ENCODE measurements around the gene RPS4Y1.

RPS4Y1 gene

GRCh38 chrY:2846791-2847190, 5.4 kb downstream of the RPS4Y1 start:
- no peak overlapping the region for H3K9ac ChIP-seq (ENCODE audit: low read depth in 1 of 2, low read length in 2 of 2)
- H3K36me3 ChIP-seq (ENCODE audit: control insufficient read depth in 1 of 2, insufficient read depth in 2 of 2, low read length in 2 of 2): peaks cover 46 to 78% of the 10 kb centered on the region in 2 donors
- no peak overlapping the region for H3K27ac ChIP-seq (ENCODE audit: low read depth, low read length)
- no peaks in the 10 kb centered on the region for H3K9me3 ChIP-seq (ENCODE audit: control insufficient read depth in 1 of 2, low read length in 2 of 2)
- H3K4me3 ChIP-seq (ENCODE audit: low read depth in 1 of 2, low read length in 2 of 2): no peak overlapping the region
- H3K27me3 ChIP-seq (ENCODE audit: control insufficient read depth in 1 of 2, insufficient read depth in 2 of 2, low read length in 2 of 2): no peaks in the 10 kb centered on the region
- peaks cover 4 to 5% of the 10 kb centered on the region in 2 donors for H3K4me1 ChIP-seq (ENCODE audit: control insufficient read depth in 1 of 2, insufficient read depth in 2 of 2, low read length in 2 of 2)

- H3K9ac ChIP-seq (ENCODE audit: low read depth in 1 of 2, low read length in 2 of 2): no peak overlapping the region
- peaks cover 46 to 80% of the 10 kb centered on the region in 2 donors for H3K36me3 ChIP-seq (ENCODE audit: control insufficient read depth in 1 of 2, insufficient read depth in 2 of 2, low read length in 2 of 2)
These were observed 7.0 kb downstream of the RPS4Y1 start for GRCh38 chrY:2848384-2848783.

GRCh38 chrY:2849368-2849767, 8.0 kb downstream of the RPS4Y1 start:
- H3K36me3 ChIP-seq (ENCODE audit: control insufficient read depth in 1 of 2, insufficient read depth in 2 of 2, low read length in 2 of 2): peaks cover 39 to 77% of the 10 kb centered on the region in 2 donors
- H3K9ac ChIP-seq (ENCODE audit: low read depth in 1 of 2, low read length in 2 of 2): no peak overlapping the region
- H3K27ac ChIP-seq (ENCODE audit: low read depth, low read length): no peak overlapping the region
- no peaks in the 10 kb centered on the region for H3K4me1 ChIP-seq (ENCODE audit: control insufficient read depth in 1 of 2, insufficient read depth in 2 of 2, low read length in 2 of 2)
- no peaks in the 10 kb centered on the region for H3K9me3 ChIP-seq (ENCODE audit: control insufficient read depth in 1 of 2, low read length in 2 of 2)
- no peak overlapping the region for H3K4me3 ChIP-seq (ENCODE audit: low read depth in 1 of 2, low read length in 2 of 2)
- H3K27me3 ChIP-seq (ENCODE audit: control insufficient read depth in 1 of 2, insufficient read depth in 2 of 2, low read length in 2 of 2): no peaks in the 10 kb centered on the region

More at GRCh38 chrY:2848384-2848783, 7.0 kb downstream of the RPS4Y1 start:
- no peaks in the 10 kb centered on the region for H3K4me1 ChIP-seq (ENCODE audit: control insufficient read depth in 1 of 2, insufficient read depth in 2 of 2, low read length in 2 of 2)
- no peak overlapping the region for H3K4me3 ChIP-seq (ENCODE audit: low read depth in 1 of 2, low read length in 2 of 2)
- H3K27ac ChIP-seq (ENCODE audit: low read depth, low read length): no peak overlapping the region
- no peaks in the 10 kb centered on the region for H3K9me3 ChIP-seq (ENCODE audit: control insufficient read depth in 1 of 2, low read length in 2 of 2)
- H3K27me3 ChIP-seq (ENCODE audit: control insufficient read depth in 1 of 2, insufficient read depth in 2 of 2, low read length in 2 of 2): no peaks in the 10 kb centered on the region

- Histone ChIP-seq H3K27ac (ENCODE audit: low read depth, low read length) (no peak overlapping the region), H3K9me3 (ENCODE audit: control insufficient read depth in 1 of 2, low read length in 2 of 2) (no peaks in the 10 kb centered on the region), H3K4me3 (ENCODE audit: low read depth in 1 of 2, low read length in 2 of 2) (no peak overlapping the region), H3K27me3 (ENCODE audit: control insufficient read depth in 1 of 2, insufficient read depth in 2 of 2, low read length in 2 of 2) (no peaks in the 10 kb centered on the region), H3K4me1 (ENCODE audit: control insufficient read depth in 1 of 2, insufficient read depth in 2 of 2, low read length in 2 of 2) (peaks cover 0 to 9% of the 10 kb centered on the region in 2 donors), H3K36me3 (ENCODE audit: control insufficient read depth in 1 of 2, insufficient read depth in 2 of 2, low read length in 2 of 2) (peaks cover 24 to 55% of the 10 kb centered on the region in 2 donors), H3K9ac (ENCODE audit: low read depth in 1 of 2, low read length in 2 of 2) (no peak overlapping the region)
These were observed 12.9 kb downstream of the RPS4Y1 start for GRCh38 chrY:2854145-2854774.

- Histone ChIP-seq H3K36me3 (ENCODE audit: control insufficient read depth in 1 of 2, insufficient read depth in 2 of 2, low read length in 2 of 2) (peaks cover 15 to 35% of the 10 kb centered on the region in 2 donors), H3K4me3 (ENCODE audit: low read depth in 1 of 2, low read length in 2 of 2) (no peak overlapping the region), H3K9ac (ENCODE audit: low read depth in 1 of 2, low read length in 2 of 2) (no peak overlapping the region), H3K9me3 (ENCODE audit: control insufficient read depth in 1 of 2, low read length in 2 of 2) (no peaks in the 10 kb centered on the region), H3K4me1 (ENCODE audit: control insufficient read depth in 1 of 2, insufficient read depth in 2 of 2, low read length in 2 of 2) (peaks cover 0 to 9% of the 10 kb centered on the region in 2 donors), H3K27ac (ENCODE audit: low read depth, low read length) (no peak overlapping the region), H3K27me3 (ENCODE audit: control insufficient read depth in 1 of 2, insufficient read depth in 2 of 2, low read length in 2 of 2) (no peaks in the 10 kb centered on the region)
These were observed 15.7 kb downstream of the RPS4Y1 start for GRCh38 chrY:2857068-2857467.

GRCh38 chrY:2857686-2858085, 16.3 kb downstream of the RPS4Y1 start:
- H3K27me3 ChIP-seq (ENCODE audit: control insufficient read depth in 1 of 2, insufficient read depth in 2 of 2, low read length in 2 of 2): no peaks in the 10 kb centered on the region
- H3K9ac ChIP-seq (ENCODE audit: low read depth in 1 of 2, low read length in 2 of 2): no peak overlapping the region
- H3K27ac ChIP-seq (ENCODE audit: low read depth, low read length): no peak overlapping the region
- no peak overlapping the region for H3K4me3 ChIP-seq (ENCODE audit: low read depth in 1 of 2, low read length in 2 of 2)
- peaks cover 15 to 38% of the 10 kb centered on the region in 2 donors for H3K36me3 ChIP-seq (ENCODE audit: control insufficient read depth in 1 of 2, insufficient read depth in 2 of 2, low read length in 2 of 2)
- H3K9me3 ChIP-seq (ENCODE audit: control insufficient read depth in 1 of 2, low read length in 2 of 2): no peaks in the 10 kb centered on the region
- H3K4me1 ChIP-seq (ENCODE audit: control insufficient read depth in 1 of 2, insufficient read depth in 2 of 2, low read length in 2 of 2): peaks cover 0 to 9% of the 10 kb centered on the region in 2 donors

- H3K4me3 ChIP-seq (ENCODE audit: low read depth in 1 of 2, low read length in 2 of 2): no peak overlapping the region
- H3K36me3 ChIP-seq (ENCODE audit: control insufficient read depth in 1 of 2, insufficient read depth in 2 of 2, low read length in 2 of 2): peaks cover 21 to 38% of the 10 kb centered on the region in 2 donors
- H3K27me3 ChIP-seq (ENCODE audit: control insufficient read depth in 1 of 2, insufficient read depth in 2 of 2, low read length in 2 of 2): no peaks in the 10 kb centered on the region
- H3K9me3 ChIP-seq (ENCODE audit: control insufficient read depth in 1 of 2, low read length in 2 of 2): no peaks in the 10 kb centered on the region
- no peak overlapping the region for H3K9ac ChIP-seq (ENCODE audit: low read depth in 1 of 2, low read length in 2 of 2)
- H3K4me1 ChIP-seq (ENCODE audit: control insufficient read depth in 1 of 2, insufficient read depth in 2 of 2, low read length in 2 of 2): peaks cover 0 to 9% of the 10 kb centered on the region in 2 donors
- H3K27ac ChIP-seq (ENCODE audit: low read depth, low read length): no peak overlapping the region
These were observed 18.4 kb downstream of the RPS4Y1 start for GRCh38 chrY:2859782-2860181.

- peaks cover 0 to 3% of the 10 kb centered on the region in 2 donors for H3K4me1 ChIP-seq (ENCODE audit: control insufficient read depth in 1 of 2, insufficient read depth in 2 of 2, low read length in 2 of 2)
- no peak overlapping the region for H3K4me3 ChIP-seq (ENCODE audit: low read depth in 1 of 2, low read length in 2 of 2)
- no peaks in the 10 kb centered on the region for H3K27me3 ChIP-seq (ENCODE audit: control insufficient read depth in 1 of 2, insufficient read depth in 2 of 2, low read length in 2 of 2)
- no peak overlapping the region for H3K27ac ChIP-seq (ENCODE audit: low read depth, low read length)
- H3K9ac ChIP-seq (ENCODE audit: low read depth in 1 of 2, low read length in 2 of 2): no peak overlapping the region
- H3K36me3 ChIP-seq (ENCODE audit: control insufficient read depth in 1 of 2, insufficient read depth in 2 of 2, low read length in 2 of 2): peaks cover 16 to 35% of the 10 kb centered on the region in 2 donors
- H3K9me3 ChIP-seq (ENCODE audit: control insufficient read depth in 1 of 2, low read length in 2 of 2): no peaks in the 10 kb centered on the region
These were observed 19.1 kb downstream of the RPS4Y1 start for GRCh38 chrY:2860511-2860910.

- Histone ChIP-seq H3K27ac (ENCODE audit: low read depth, low read length) (no peak overlapping the region), H3K9ac (ENCODE audit: low read depth in 1 of 2, low read length in 2 of 2) (no peak overlapping the region), H3K9me3 (ENCODE audit: control insufficient read depth in 1 of 2, low read length in 2 of 2) (no peaks in the 10 kb centered on the region), H3K4me1 (ENCODE audit: control insufficient read depth in 1 of 2, insufficient read depth in 2 of 2, low read length in 2 of 2) (peaks cover 7 to 8% of the 10 kb centered on the region in 2 donors), H3K27me3 (ENCODE audit: control insufficient read depth in 1 of 2, insufficient read depth in 2 of 2, low read length in 2 of 2) (no peaks in the 10 kb centered on the region), H3K36me3 (ENCODE audit: control insufficient read depth in 1 of 2, insufficient read depth in 2 of 2, low read length in 2 of 2) (peaks cover 7 to 36% of the 10 kb centered on the region in 2 donors), H3K4me3 (ENCODE audit: low read depth in 1 of 2, low read length in 2 of 2) (no peak overlapping the region)
These were observed 25.2 kb downstream of the RPS4Y1 start for GRCh38 chrY:2866581-2866980.

- H3K27ac ChIP-seq (ENCODE audit: low read depth, low read length): no peak overlapping the region
- no peak overlapping the region for H3K4me3 ChIP-seq (ENCODE audit: low read depth in 1 of 2, low read length in 2 of 2)
- H3K4me1 ChIP-seq (ENCODE audit: control insufficient read depth in 1 of 2, insufficient read depth in 2 of 2, low read length in 2 of 2): peaks cover 7 to 8% of the 10 kb centered on the region in 2 donors
- no peak overlapping the region for H3K9ac ChIP-seq (ENCODE audit: low read depth in 1 of 2, low read length in 2 of 2)
- peaks cover 7 to 34% of the 10 kb centered on the region in 2 donors for H3K36me3 ChIP-seq (ENCODE audit: control insufficient read depth in 1 of 2, insufficient read depth in 2 of 2, low read length in 2 of 2)
- H3K9me3 ChIP-seq (ENCODE audit: control insufficient read depth in 1 of 2, low read length in 2 of 2): peaks cover 0 to 6% of the 10 kb centered on the region in 2 donors
- no peaks in the 10 kb centered on the region for H3K27me3 ChIP-seq (ENCODE audit: control insufficient read depth in 1 of 2, insufficient read depth in 2 of 2, low read length in 2 of 2)
These were observed 26.1 kb downstream of the RPS4Y1 start for GRCh38 chrY:2867469-2867868.

Measured in duodenal mucosa (tissue), 2 donors.